Measurements from ENCODE around the gene KHNYN.

The KHNYN gene

GRCh38 chr14:24399447-24399822 is 30.3 kb upstream of the KHNYN start:
- H3K9ac ChIP-seq (ENCODE audit: low read length): peak overlapping the region; percentile 53; the same call in 1 of the 2 replicates
- H3K4me1 ChIP-seq (ENCODE audit: insufficient read depth, low read length, severe bottlenecking): peaks cover 12% of the 10 kb centered on the region
- H3K27ac ChIP-seq (ENCODE audit: low read depth, low read length, poor library complexity, severe bottlenecking): no peak overlapping the region
- TF ChIP-seq EZH2 (IDR thresholded peaks at IDR 0.05; ENCODE audit: borderline replicate concordance, low read length) (no peak), CTCF (IDR thresholded peaks at IDR 0.05; ENCODE audit: low read length) (no peak)
- H3K27me3 ChIP-seq (ENCODE audit: insufficient read depth, low read length): no peaks in the 10 kb centered on the region
- H3K79me2 ChIP-seq (ENCODE audit: insufficient read depth, low read length): no peaks in the 10 kb centered on the region
- no peaks in the 10 kb centered on the region for H3F3A ChIP-seq (ENCODE audit: insufficient read depth, low read length)
- H4K20me1 ChIP-seq (ENCODE audit: insufficient read depth, low read length): no peaks in the 10 kb centered on the region
- no peaks in the 10 kb centered on the region for H3K9me2 ChIP-seq (ENCODE audit: low read depth, low read length)
- peak overlapping the region; percentile 82 for H3K4me2 ChIP-seq (ENCODE audit: low read length)
- H3K4me3 ChIP-seq (ENCODE audit: low read depth, low read length, poor library complexity, severe bottlenecking): peak overlapping the region; percentile 63
- H3K36me3 ChIP-seq (ENCODE audit: insufficient read depth, low read length): no peaks in the 10 kb centered on the region
- no peaks in the 10 kb centered on the region for H3K9me3 ChIP-seq (ENCODE audit: low read length)
- no peak overlapping the region for H2AFZ ChIP-seq (ENCODE audit: low read length)

- Histone ChIP-seq H3K36me3 (ENCODE audit: insufficient read depth, low read length) (no peaks in the 10 kb centered on the region), H4K20me1 (ENCODE audit: insufficient read depth, low read length) (no peaks in the 10 kb centered on the region), H3K27ac (ENCODE audit: low read depth, low read length, poor library complexity, severe bottlenecking) (no peak overlapping the region), H3K27me3 (ENCODE audit: insufficient read depth, low read length) (no peaks in the 10 kb centered on the region), H3F3A (ENCODE audit: insufficient read depth, low read length) (no peaks in the 10 kb centered on the region), H3K79me2 (ENCODE audit: insufficient read depth, low read length) (no peaks in the 10 kb centered on the region), H3K9me3 (ENCODE audit: low read length) (no peaks in the 10 kb centered on the region), H3K4me3 (ENCODE audit: low read depth, low read length, poor library complexity, severe bottlenecking) (peak overlapping the region; percentile 63), H2AFZ (ENCODE audit: low read length) (no peak overlapping the region), H3K9me2 (ENCODE audit: low read depth, low read length) (no peaks in the 10 kb centered on the region), H3K4me1 (ENCODE audit: insufficient read depth, low read length, severe bottlenecking) (peaks cover 12% of the 10 kb centered on the region), H3K4me2 (ENCODE audit: low read length) (peak overlapping the region; percentile 82; the same call in 1 of the 2 replicates), H3K9ac (ENCODE audit: low read length) (no peak overlapping the region; the same call in 1 of the 2 replicates)
- no peak for TF ChIP-seq EZH2 (IDR thresholded peaks at IDR 0.05; ENCODE audit: borderline replicate concordance, low read length)
- no peak for TF ChIP-seq CTCF (IDR thresholded peaks at IDR 0.05; ENCODE audit: low read length)
Observed at GRCh38 chr14:24399999-24400718, 29.6 kb upstream of the KHNYN start.

- Histone ChIP-seq H3K9me2 (ENCODE audit: low read depth, low read length) (no peaks in the 10 kb centered on the region), H2AFZ (ENCODE audit: low read length) (no peak overlapping the region), H3K27ac (ENCODE audit: low read depth, low read length, poor library complexity, severe bottlenecking) (no peak overlapping the region), H4K20me1 (ENCODE audit: insufficient read depth, low read length) (no peaks in the 10 kb centered on the region), H3K79me2 (ENCODE audit: insufficient read depth, low read length) (no peaks in the 10 kb centered on the region), H3K27me3 (ENCODE audit: insufficient read depth, low read length) (no peaks in the 10 kb centered on the region), H3F3A (ENCODE audit: insufficient read depth, low read length) (no peaks in the 10 kb centered on the region), H3K4me2 (ENCODE audit: low read length) (no peak overlapping the region), H3K9ac (ENCODE audit: low read length) (no peak overlapping the region), H3K9me3 (ENCODE audit: low read length) (no peaks in the 10 kb centered on the region), H3K36me3 (ENCODE audit: insufficient read depth, low read length) (no peaks in the 10 kb centered on the region), H3K4me3 (ENCODE audit: low read depth, low read length, poor library complexity, severe bottlenecking) (no peak overlapping the region), H3K4me1 (ENCODE audit: insufficient read depth, low read length, severe bottlenecking) (peaks cover 17% of the 10 kb centered on the region)
- no peak for TF ChIP-seq EZH2 (IDR thresholded peaks at IDR 0.05; ENCODE audit: borderline replicate concordance, low read length)
- no peak for TF ChIP-seq CTCF (IDR thresholded peaks at IDR 0.05; ENCODE audit: low read length)
Observed at GRCh38 chr14:24401810-24402702, 27.7 kb upstream of the KHNYN start.

Measured in OCI-LY1 (cell line).